ENCODE results near the gene FBXW8. TPM values are rescaled to one million over a fixed set of nuclear protein-coding genes. Genes with fewer than 3 reads are reported as not detected.

FBXW8 gene
- total RNA-seq, 5 donors from 2014 or later (not counting 1 experiment from before 2014, with no cell fraction given) = 10.7 to 17.9 (median 13.0) TPM

DNA sequence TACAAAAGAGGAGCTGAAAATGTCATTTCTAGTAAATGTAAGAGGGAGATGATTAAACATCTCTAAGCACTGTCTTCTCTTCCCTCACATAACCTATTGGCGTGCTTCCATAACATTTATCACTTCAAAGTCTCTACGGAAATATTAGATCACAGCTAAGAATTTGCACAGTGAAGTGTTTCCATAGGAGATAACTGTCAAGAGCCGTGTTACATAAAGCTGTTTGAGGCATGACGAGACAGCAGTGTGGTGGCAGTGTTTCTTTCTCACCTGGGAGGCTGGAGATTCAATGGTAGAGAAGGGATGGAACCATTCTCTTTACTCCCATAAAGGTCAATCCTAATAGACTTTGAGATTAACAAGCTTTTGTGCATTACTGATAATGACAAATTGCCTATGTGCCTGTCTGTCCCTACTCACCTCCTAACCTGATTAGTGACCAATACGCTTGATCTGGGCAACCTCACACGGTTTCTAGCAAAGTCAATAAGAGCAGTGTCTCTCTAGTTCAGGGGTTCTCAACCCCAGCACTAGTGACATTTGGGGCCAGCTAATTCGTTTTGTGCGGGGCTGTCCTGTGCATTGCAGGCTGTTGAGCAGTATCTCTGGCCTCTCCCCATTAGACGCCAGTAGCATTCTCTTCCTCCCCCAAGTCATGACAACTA is 35.3 kb downstream of the FBXW8 start:
- peaks cover 64% of the 10 kb centered on the region for H3K36me3 Mint-ChIP-seq
- WGBS (ENCODE audit: insufficient coverage) = 100% methylated on average over 2 of the region's 9 CpGs
- Histone ChIP-seq H3K9me3 (no peaks in the 10 kb centered on the region), H3K27me3 (replicated peaks in 1 of 2; ENCODE audit: control insufficient read depth in 2 of 2, extremely low read depth in 1 of 2, insufficient read depth in 2 of 2, low read length in 1 of 2) (no peaks in the 10 kb centered on the region), H3K36me3 (ENCODE audit: control insufficient read depth in 2 of 2, extremely low read depth in 1 of 2, insufficient read depth in 1 of 2, low read length in 1 of 2) (peaks cover 0 to 38% of the 10 kb centered on the region in 2 donors), H3K4me3 (ENCODE audit: control insufficient read depth in 1 of 2, extremely low read depth in 1 of 2, low read length in 1 of 2) (no peak overlapping the region), H3K4me1 (ENCODE audit: control insufficient read depth in 1 of 2, extremely low read depth in 1 of 2, insufficient read depth in 2 of 2, low read length in 2 of 2) (no peaks in the 10 kb centered on the region), H3K27ac (ENCODE audit: low read length) (no peak overlapping the region)
- ChIA-PET CTCF (interaction anchor here in 1 of 2 donors (0.6 kb wide), 1 partner anchor 1008 kb away, joined by 3 read pairs; no protein-coding TSS in a partner anchor), POLR2A (no interaction called here)
- H3K4me1 Mint-ChIP-seq = no peaks in the 10 kb centered on the region
- no peaks in the 10 kb centered on the region for H3K27me3 Mint-ChIP-seq
- no peak overlapping the region for H3K27ac Mint-ChIP-seq
- ATAC-seq (replicated peaks in 1 of 4) (no peak), DNase-seq (no peak)
- peaks cover 4 to 13% (median 8%) of the 10 kb centered on the region in 3 donors for H3K9me3 Mint-ChIP-seq
- H3K4me3 Mint-ChIP-seq = no peak overlapping the region

DNA sequence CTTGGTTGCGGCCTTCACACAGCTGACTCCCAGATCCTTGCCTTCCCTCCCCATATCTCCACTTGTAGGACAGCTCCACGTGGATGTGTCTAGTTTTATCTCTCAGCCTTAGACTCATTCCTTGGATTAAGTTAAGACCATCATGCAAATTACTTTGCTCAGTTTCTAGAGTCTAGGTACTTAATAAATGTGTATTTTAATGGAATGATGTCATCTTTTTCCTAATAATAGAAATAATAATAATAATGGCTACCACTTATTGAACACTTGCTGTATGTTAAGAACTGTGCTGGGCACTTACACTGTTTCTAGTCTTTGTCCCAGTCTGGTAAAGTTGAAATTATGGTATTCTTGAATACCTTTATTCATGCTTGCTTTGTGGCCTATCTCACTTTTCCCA is 37.5 kb downstream of the FBXW8 start:
- H3K27me3 ChIP-seq (replicated peaks in 1 of 2; ENCODE audit: control insufficient read depth in 2 of 2, extremely low read depth in 1 of 2, insufficient read depth in 2 of 2, low read length in 1 of 2) = no peaks in the 10 kb centered on the region
- no peak overlapping the region for H3K27ac ChIP-seq (ENCODE audit: low read length)
- no peaks in the 10 kb centered on the region for H3K4me1 ChIP-seq (ENCODE audit: control insufficient read depth in 1 of 2, extremely low read depth in 1 of 2, insufficient read depth in 2 of 2, low read length in 2 of 2)
- ATAC-seq (replicated peaks in 1 of 4) (no peak), DNase-seq (no peak)
- peaks cover 0 to 42% of the 10 kb centered on the region in 2 donors for H3K36me3 ChIP-seq (ENCODE audit: control insufficient read depth in 2 of 2, extremely low read depth in 1 of 2, insufficient read depth in 1 of 2, low read length in 1 of 2)
- H3K4me1 Mint-ChIP-seq = no peaks in the 10 kb centered on the region
- CTCF ChIA-PET = no interaction called here
- no peak overlapping the region for H3K4me3 ChIP-seq (ENCODE audit: control insufficient read depth in 1 of 2, extremely low read depth in 1 of 2, low read length in 1 of 2)
- H3K4me3 Mint-ChIP-seq = no peak overlapping the region
- H3K9me3 ChIP-seq = no peaks in the 10 kb centered on the region
- H3K36me3 Mint-ChIP-seq = peaks cover 53% of the 10 kb centered on the region
- no peaks in the 10 kb centered on the region for H3K27me3 Mint-ChIP-seq
- POLR2A ChIA-PET = no interaction called here
- WGBS (ENCODE audit: insufficient coverage) = 100% methylated on average over 1 of the region's 2 CpGs
- H3K9me3 Mint-ChIP-seq = peaks cover 1 to 4% (median 3%) of the 10 kb centered on the region in 3 donors
- H3K27ac Mint-ChIP-seq = no peak overlapping the region

DNA sequence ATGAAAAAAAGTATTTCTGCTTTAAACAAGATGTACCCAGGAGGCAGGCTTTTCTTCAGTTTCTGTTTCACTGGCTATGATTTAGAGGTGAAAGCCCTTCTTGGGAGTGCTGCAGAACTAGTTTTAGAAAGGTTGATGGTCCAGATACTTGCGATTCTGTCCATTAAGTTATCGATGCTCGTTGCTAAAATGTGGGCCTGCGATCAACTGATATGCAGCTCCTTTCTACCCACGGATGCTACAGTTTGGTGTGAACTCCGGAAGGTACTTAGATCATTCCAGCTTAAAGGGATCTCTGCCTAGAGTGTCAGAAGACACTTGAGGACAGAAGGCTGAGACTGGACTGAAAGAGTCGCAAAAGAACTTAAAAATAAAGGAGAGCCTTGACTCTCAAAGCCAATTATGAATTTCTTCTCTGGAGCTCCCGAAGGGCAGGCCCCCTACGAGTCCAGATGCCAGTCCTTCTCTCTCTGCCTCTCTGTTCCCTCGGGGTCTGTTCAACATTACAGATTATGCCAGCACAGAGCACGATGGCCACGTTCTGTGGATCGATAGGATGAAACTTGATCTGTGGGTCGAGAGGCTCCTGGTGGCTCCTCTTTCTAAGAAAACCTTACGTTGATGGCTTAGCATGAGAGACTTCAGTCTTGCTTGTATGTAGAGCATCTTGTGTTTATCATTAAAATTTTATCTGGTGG is 40.0 kb downstream of the FBXW8 start:
- H3K9me3 Mint-ChIP-seq = no peaks in the 10 kb centered on the region
- ChIA-PET POLR2A (no interaction called here), CTCF (interaction anchor here in 1 of 2 donors (0.6 kb wide), 1 partner anchor 24 kb away, joined by 3 read pairs; no protein-coding TSS in a partner anchor)
- DNase-seq = no peak
- H3K27ac ChIP-seq (ENCODE audit: low read length) = no peak overlapping the region
- H3K36me3 ChIP-seq (ENCODE audit: control insufficient read depth in 2 of 2, extremely low read depth in 1 of 2, insufficient read depth in 1 of 2, low read length in 1 of 2) = peaks cover 0 to 30% of the 10 kb centered on the region in 2 donors
- H3K27me3 Mint-ChIP-seq = no peaks in the 10 kb centered on the region
- H3K27me3 ChIP-seq (replicated peaks in 1 of 2; ENCODE audit: control insufficient read depth in 2 of 2, extremely low read depth in 1 of 2, insufficient read depth in 2 of 2, low read length in 1 of 2) = no peaks in the 10 kb centered on the region
- H3K4me3 ChIP-seq (ENCODE audit: control insufficient read depth in 1 of 2, extremely low read depth in 1 of 2, low read length in 1 of 2) = no peak overlapping the region
- H3K4me1 Mint-ChIP-seq = peaks cover 4 to 8% (median 4%) of the 10 kb centered on the region in 3 donors
- H3K36me3 Mint-ChIP-seq = peaks cover 34% of the 10 kb centered on the region
- H3K9me3 ChIP-seq = no peaks in the 10 kb centered on the region
- no peak overlapping the region for H3K4me3 Mint-ChIP-seq
- H3K27ac Mint-ChIP-seq = no peak overlapping the region
- H3K4me1 ChIP-seq (ENCODE audit: control insufficient read depth in 1 of 2, extremely low read depth in 1 of 2, insufficient read depth in 2 of 2, low read length in 2 of 2) = no peaks in the 10 kb centered on the region
- 95% methylated on average over 14 of the region's 15 CpGs for WGBS (ENCODE audit: insufficient coverage)
- no peak for ATAC-seq (replicated peaks in 1 of 4)

DNA sequence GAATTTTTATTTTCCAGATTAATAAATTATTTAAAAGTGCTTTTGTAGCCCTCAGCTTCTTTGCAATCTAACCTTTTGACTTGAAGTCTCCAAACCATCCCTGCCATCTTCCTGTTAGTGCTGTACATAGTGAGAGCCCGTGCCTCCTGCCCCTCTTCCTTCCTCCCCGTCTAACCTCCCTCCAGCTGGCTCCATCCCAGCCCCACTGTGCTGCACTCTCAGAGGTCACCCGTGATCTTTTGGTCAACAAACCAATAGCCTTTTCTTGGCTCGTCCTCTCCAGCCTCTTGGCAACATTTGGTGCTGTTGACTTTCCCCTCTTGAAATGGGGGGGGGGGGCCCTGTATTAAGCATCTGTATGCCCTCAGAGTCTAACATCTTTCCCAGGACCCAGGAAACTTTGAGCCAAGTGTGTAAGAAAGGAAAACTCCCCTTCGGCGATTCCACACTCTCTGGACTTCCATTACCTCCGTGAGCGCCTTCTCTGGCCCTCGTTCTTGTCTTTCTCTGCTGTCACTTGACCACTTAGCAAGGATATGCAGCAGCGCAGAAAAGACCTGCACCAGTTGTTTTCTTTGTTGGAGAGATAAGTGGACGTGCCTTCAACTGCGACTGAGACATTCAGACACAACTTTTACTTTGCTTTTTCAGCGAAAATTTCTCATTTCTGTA is 44.1 kb downstream of the FBXW8 start:
- no peaks in the 10 kb centered on the region for H3K9me3 ChIP-seq
- peaks cover 4 to 9% (median 8%) of the 10 kb centered on the region in 3 donors for H3K4me1 Mint-ChIP-seq
- peaks cover 6 to 15% of the 10 kb centered on the region in 2 donors for H3K36me3 ChIP-seq (ENCODE audit: control insufficient read depth in 2 of 2, extremely low read depth in 1 of 2, insufficient read depth in 1 of 2, low read length in 1 of 2)
- ChIA-PET CTCF (interaction anchor here in 1 of 2 donors (1.3 to 2.2 kb wide), 2 partner anchors 10 to 252 kb away, joined by 5 to 13 read pairs; no protein-coding TSS in a partner anchor), POLR2A (no interaction called here)
- no peak for ATAC-seq (replicated peaks in 1 of 4)
- no peak overlapping the region for H3K27ac ChIP-seq (ENCODE audit: low read length)
- no peaks in the 10 kb centered on the region for H3K4me1 ChIP-seq (ENCODE audit: control insufficient read depth in 1 of 2, extremely low read depth in 1 of 2, insufficient read depth in 2 of 2, low read length in 2 of 2)
- H3K27me3 Mint-ChIP-seq = no peaks in the 10 kb centered on the region
- H3K9me3 Mint-ChIP-seq = no peaks in the 10 kb centered on the region
- H3K36me3 Mint-ChIP-seq = peaks cover 13% of the 10 kb centered on the region
- no peak for DNase-seq
- H3K4me3 ChIP-seq (ENCODE audit: control insufficient read depth in 1 of 2, extremely low read depth in 1 of 2, low read length in 1 of 2) = no peak overlapping the region
- H3K4me3 Mint-ChIP-seq = no peak overlapping the region
- no peak overlapping the region for H3K27ac Mint-ChIP-seq
- no peaks in the 10 kb centered on the region for H3K27me3 ChIP-seq (replicated peaks in 1 of 2; ENCODE audit: control insufficient read depth in 2 of 2, extremely low read depth in 1 of 2, insufficient read depth in 2 of 2, low read length in 1 of 2)
- 95% methylated on average over 7 of the region's 13 CpGs for WGBS (ENCODE audit: insufficient coverage)

DNA sequence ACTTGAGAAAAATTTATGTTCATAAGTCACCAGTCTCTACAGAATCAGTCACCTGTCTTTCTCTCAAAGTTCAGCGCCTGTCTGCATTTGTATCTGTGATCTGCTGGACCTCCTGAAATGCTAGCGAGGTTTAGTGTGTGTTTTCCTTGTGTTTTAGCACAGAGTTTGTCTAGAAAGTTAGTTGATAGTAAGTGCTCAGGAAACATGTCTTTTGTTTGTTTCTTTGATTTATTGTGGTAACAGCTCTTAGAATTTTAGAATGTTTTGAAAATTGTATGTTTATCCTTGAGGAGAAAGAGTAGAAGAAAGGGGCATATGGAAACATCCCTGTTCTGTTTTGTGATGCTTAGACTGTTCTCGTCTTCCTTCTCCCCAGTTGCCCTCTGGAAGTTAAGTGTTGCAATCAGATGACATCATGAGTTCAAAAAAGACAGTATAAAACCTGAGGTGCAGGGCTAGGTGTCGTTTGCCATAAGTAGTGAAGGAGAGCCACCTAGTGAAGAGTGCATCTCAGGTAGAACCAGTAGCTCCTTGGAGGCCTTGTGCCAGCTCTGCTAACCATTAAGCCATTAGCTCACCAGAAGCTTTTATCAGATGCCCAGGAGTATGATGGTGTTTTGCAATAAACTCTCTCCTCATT is 44.8 kb downstream of the FBXW8 start:
- Mint-ChIP-seq H3K27me3 (no peaks in the 10 kb centered on the region), H3K4me1 (peaks cover 9 to 16% (median 10%) of the 10 kb centered on the region in 3 donors), H3K4me3 (no peak overlapping the region), H3K9me3 (no peaks in the 10 kb centered on the region), H3K36me3 (peaks cover 11% of the 10 kb centered on the region), H3K27ac (no peak overlapping the region)
- Histone ChIP-seq H3K27me3 (replicated peaks in 1 of 2; ENCODE audit: control insufficient read depth in 2 of 2, extremely low read depth in 1 of 2, insufficient read depth in 2 of 2, low read length in 1 of 2) (no peaks in the 10 kb centered on the region), H3K9me3 (no peaks in the 10 kb centered on the region), H3K4me3 (ENCODE audit: control insufficient read depth in 1 of 2, extremely low read depth in 1 of 2, low read length in 1 of 2) (no peak overlapping the region), H3K36me3 (ENCODE audit: control insufficient read depth in 2 of 2, extremely low read depth in 1 of 2, insufficient read depth in 1 of 2, low read length in 1 of 2) (peaks cover 6 to 9% of the 10 kb centered on the region in 2 donors), H3K4me1 (ENCODE audit: control insufficient read depth in 1 of 2, extremely low read depth in 1 of 2, insufficient read depth in 2 of 2, low read length in 2 of 2) (no peaks in the 10 kb centered on the region), H3K27ac (ENCODE audit: low read length) (no peak overlapping the region)
- peak in 17 of 35 experiments; percentile 1 to 61 (median 8) for DNase-seq
- peak in 3 of 4 experiments; percentile 35 to 68 (median 56) for ATAC-seq (replicated peaks in 1 of 4)
- CTCF ChIA-PET = interaction anchor here (0.6 to 2.2 kb wide), 7 partner anchors 10 to 271 kb away, joined by 3 to 13 read pairs (median 4); no protein-coding TSS in a partner anchor
- POLR2A ChIA-PET = no interaction called here
- WGBS (ENCODE audit: insufficient coverage) = 90% methylated on average over 2 of the region's 4 CpGs

Data from T-cell (primary cell).